ENCODE measurements around the gene C17orf114.

DNA sequence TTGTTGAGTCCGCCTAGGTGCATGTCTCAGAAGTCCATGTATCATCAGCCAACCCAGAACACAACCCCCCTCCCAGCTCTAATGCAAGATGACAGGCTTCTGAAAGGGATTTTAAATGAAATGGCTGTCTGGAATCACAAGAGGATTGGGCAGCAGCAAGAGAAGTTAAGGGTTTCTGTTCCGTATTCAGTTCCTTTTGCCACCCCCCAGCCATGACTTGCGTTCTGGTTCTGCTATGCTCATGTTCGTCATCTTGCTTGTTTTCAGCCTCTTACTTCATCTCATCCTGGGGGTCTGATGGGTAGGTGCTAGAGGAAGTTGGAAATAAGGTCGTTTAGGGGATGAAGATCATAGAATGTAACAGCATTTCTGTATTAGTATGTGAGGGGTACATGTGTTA, 43.0 kb upstream of the C17orf114 start:
- TF ChIP-seq, protein P1, sequence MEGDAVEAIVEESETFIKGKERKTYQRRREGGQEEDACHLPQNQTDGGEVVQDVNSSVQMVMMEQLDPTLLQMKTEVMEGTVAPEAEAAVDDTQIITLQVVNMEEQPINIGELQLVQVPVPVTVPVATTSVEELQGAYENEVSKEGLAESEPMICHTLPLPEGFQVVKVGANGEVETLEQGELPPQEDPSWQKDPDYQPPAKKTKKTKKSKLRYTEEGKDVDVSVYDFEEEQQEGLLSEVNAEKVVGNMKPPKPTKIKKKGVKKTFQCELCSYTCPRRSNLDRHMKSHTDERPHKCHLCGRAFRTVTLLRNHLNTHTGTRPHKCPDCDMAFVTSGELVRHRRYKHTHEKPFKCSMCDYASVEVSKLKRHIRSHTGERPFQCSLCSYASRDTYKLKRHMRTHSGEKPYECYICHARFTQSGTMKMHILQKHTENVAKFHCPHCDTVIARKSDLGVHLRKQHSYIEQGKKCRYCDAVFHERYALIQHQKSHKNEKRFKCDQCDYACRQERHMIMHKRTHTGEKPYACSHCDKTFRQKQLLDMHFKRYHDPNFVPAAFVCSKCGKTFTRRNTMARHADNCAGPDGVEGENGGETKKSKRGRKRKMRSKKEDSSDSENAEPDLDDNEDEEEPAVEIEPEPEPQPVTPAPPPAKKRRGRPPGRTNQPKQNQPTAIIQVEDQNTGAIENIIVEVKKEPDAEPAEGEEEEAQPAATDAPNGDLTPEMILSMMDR (conservative IDR thresholded peaks at IDR 0.05; ENCODE audit: low read depth, low read length) = no peak
- TF ChIP-seq MAFK (IDR thresholded peaks at IDR 0.05; ENCODE audit: low read depth, low read length) = no peak
- no peak for TF ChIP-seq RAD21 (IDR thresholded peaks at IDR 0.05; ENCODE audit: low read length)
- TF ChIP-seq RCOR1 (IDR thresholded peaks at IDR 0.05; ENCODE audit: insufficient replicate concordance, low read length) = no peak
- TF ChIP-seq POLR2A (IDR thresholded peaks at IDR 0.05; ENCODE audit: low read depth, low read length) = no peak
- TF ChIP-seq MAZ (IDR thresholded peaks at IDR 0.05; ENCODE audit: borderline replicate concordance, low read depth, low read length) = no peak
- TF ChIP-seq MXI1 (IDR thresholded peaks at IDR 0.05; ENCODE audit: borderline replicate concordance, low read depth, low read length) = no peak
- TF ChIP-seq CEBPB (IDR thresholded peaks at IDR 0.05; ENCODE audit: low read depth, low read length) = no peak
- TF ChIP-seq RFX5 (IDR thresholded peaks at IDR 0.05; ENCODE audit: low read depth, low read length) = no peak
- TF ChIP-seq, protein P2, sequence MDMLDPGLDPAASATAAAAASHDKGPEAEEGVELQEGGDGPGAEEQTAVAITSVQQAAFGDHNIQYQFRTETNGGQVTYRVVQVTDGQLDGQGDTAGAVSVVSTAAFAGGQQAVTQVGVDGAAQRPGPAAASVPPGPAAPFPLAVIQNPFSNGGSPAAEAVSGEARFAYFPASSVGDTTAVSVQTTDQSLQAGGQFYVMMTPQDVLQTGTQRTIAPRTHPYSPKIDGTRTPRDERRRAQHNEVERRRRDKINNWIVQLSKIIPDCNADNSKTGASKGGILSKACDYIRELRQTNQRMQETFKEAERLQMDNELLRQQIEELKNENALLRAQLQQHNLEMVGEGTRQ (IDR thresholded peaks at IDR 0.05; ENCODE audit: low read depth, low read length) = no peak
- no peak for TF ChIP-seq BHLHE40 (IDR thresholded peaks at IDR 0.05; ENCODE audit: low read depth, low read length)
- TF ChIP-seq, protein P3, sequence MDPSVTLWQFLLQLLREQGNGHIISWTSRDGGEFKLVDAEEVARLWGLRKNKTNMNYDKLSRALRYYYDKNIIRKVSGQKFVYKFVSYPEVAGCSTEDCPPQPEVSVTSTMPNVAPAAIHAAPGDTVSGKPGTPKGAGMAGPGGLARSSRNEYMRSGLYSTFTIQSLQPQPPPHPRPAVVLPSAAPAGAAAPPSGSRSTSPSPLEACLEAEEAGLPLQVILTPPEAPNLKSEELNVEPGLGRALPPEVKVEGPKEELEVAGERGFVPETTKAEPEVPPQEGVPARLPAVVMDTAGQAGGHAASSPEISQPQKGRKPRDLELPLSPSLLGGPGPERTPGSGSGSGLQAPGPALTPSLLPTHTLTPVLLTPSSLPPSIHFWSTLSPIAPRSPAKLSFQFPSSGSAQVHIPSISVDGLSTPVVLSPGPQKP (IDR thresholded peaks at IDR 0.05; ENCODE audit: borderline replicate concordance, low read depth, low read length) = no peak
